Measurements from ENCODE around the gene TFR2.

DNA sequence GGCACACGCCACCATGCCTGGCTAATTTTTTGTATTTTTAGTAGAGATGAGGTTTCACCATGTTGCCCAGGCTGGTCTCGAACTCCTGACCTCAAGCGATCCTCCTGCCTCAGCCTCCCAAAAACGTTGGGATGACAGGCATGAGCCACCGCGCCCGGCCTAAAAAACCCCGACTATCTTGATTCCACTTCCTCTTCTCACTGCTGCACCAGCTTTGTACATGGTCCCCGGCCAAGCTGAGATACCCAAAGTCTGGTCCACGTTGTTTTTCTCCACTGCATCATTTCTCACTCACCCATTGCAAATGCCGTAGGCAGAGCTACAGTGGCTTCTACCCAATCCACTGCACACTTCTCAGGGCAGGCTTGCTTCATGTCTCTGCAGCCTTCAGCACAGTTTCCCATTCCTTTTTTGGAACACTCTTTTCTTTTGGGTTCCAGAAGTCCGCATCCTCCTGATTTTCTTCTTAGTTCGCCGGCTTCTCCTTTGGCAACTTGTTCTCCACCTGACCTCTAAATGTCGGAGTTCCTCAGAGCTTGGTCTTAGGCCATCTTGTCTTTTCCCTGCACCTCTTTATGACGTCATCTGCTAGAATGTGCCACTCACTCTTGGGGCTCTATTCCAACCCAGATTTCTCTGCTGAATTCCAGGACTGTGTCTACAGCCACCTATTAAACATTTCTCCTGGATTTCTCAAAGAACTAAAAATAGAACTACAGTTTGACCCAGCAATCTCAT lies 26.1 kb upstream of the TFR2 start:
- TF ChIP-seq ARID4B (CRISPR knock-in tag; IDR thresholded peaks at IDR 0.05; ENCODE audit: borderline replicate concordance) (no peak), CTCF (IDR thresholded peaks at IDR 0.05) (no peak), E2F1 (CRISPR knock-in tag; IDR thresholded peaks at IDR 0.05) (no peak), ZNF263 (CRISPR knock-in tag; IDR thresholded peaks at IDR 0.05; ENCODE audit: low read depth) (no peak), GTF2I (CRISPR knock-in tag; conservative IDR thresholded peaks at IDR 0.05) (no peak), JUN (CRISPR knock-in tag; IDR thresholded peaks at IDR 0.05) (no peak), TCF7 (CRISPR knock-in tag; IDR thresholded peaks at IDR 0.05; ENCODE audit: low read depth) (no peak)
